A673 (cell line): ENCODE data around the gene PRAMEF2.
"Not testable (repeated sequence)": the region's sequence is repeated elsewhere in the genome, so short reads cannot be mapped to it uniquely, and the experiment has no call there.

Experiments used
- EZH2 ChIP-seq: fragments of 200-600 bp; sonication (generic); IDR thresholded peaks from 2 replicates; pipeline ENCODE4 v1.6.1; 2017; ENCODE audit warnings: borderline replicate concordance, low read depth, mild to moderate bottlenecking, mixed read lengths, antibody characterized with exemption, low read length; ENCODE audit not compliant: poor library complexity, severe bottlenecking
- TF ChIP-seq, protein P1 (sequence below): fragments of 300-800, 200-600 bp; sonication (generic); conservative IDR thresholded peaks from 2 replicates; pipeline ENCODE4 v1.5.1; 2017; ENCODE audit warnings: low read depth, mild to moderate bottlenecking, antibody characterized with exemption, low read length, moderate library complexity, mixed read lengths

DNA sequence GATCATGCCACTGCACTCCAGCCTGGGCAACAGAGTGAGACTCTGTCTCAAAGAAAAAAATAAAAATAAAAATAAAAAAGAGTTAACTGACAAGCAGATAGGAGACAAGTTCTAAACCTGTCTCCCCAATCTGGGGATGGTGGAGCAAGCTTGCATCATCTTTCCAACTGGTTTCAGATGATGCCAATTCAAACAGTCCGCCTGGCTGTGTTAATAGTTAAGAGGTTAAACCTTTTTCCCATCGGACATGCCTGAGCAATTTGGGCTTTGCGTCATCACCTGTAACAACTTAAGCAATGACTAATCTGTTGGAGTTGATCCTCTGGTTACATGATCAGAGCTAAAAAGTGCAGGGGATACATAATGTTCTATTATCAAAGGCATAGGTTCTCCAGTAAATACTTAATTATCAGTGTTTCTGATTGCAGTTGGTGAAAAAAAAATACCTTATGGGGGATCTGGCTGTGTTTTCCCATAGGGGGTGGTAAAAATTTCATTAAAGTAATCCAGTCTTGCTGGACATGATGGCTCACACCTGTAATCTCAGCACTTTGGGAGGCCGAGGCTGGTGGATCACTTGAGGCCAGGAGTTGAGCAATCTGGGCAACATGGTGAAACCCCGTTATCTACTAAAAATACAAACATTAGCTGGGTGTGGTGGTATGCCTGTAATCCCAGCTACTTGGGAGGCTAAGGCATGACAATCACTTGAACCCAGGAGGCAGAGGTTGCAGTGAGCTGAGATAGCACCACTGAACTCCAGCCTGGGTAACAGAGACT lies 47.1 kb downstream of the PRAMEF2 start:
- TF ChIP-seq, protein P1, sequence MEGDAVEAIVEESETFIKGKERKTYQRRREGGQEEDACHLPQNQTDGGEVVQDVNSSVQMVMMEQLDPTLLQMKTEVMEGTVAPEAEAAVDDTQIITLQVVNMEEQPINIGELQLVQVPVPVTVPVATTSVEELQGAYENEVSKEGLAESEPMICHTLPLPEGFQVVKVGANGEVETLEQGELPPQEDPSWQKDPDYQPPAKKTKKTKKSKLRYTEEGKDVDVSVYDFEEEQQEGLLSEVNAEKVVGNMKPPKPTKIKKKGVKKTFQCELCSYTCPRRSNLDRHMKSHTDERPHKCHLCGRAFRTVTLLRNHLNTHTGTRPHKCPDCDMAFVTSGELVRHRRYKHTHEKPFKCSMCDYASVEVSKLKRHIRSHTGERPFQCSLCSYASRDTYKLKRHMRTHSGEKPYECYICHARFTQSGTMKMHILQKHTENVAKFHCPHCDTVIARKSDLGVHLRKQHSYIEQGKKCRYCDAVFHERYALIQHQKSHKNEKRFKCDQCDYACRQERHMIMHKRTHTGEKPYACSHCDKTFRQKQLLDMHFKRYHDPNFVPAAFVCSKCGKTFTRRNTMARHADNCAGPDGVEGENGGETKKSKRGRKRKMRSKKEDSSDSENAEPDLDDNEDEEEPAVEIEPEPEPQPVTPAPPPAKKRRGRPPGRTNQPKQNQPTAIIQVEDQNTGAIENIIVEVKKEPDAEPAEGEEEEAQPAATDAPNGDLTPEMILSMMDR: not testable (repeated sequence)
- TF ChIP-seq EZH2: not testable (repeated sequence)
